GM21447 (cell line): ENCODE data around the gene CCL27.

ENCODE experiments used
- ATAC-seq: cut with Tn5 transposase; IDR thresholded peaks from one replicate; pipeline ENCODE4 v1.9.1; 2021; ENCODE audit not compliant: unreplicated experiment

Gene CCL27

GRCh38 chr9:34662526-34663302 is at the start of gene CCL27:
TSS of gene CCL27 (minus strand) at chr9:34662657. CDS start at chr9:34662633, 24 bp downstream.
- no peak for ATAC-seq

GRCh38 chr9:34712140-34712539 is 49.7 kb upstream of the CCL27 start:
- no peak for ATAC-seq

GRCh38 chr9:34710023-34710422 is 47.6 kb upstream of the CCL27 start, which contains the start of gene CCL21:
TSS of gene CCL21 (minus strand) at chr9:34710136. CDS start at chr9:34710066, 70 bp downstream.
- no peak for ATAC-seq

- no peak for ATAC-seq
Observed at GRCh38 chr9:34709196-34709978, 46.9 kb upstream of the CCL27 start.

- no peak for ATAC-seq
Observed at GRCh38 chr9:34707130-34707529, 44.7 kb upstream of the CCL27 start.

GRCh38 chr9:34701769-34702736 is 39.6 kb upstream of the CCL27 start:
- ATAC-seq: peak; percentile 77

- ATAC-seq: peak; percentile 37
Observed at GRCh38 chr9:34701023-34701768, 38.7 kb upstream of the CCL27 start.

GRCh38 chr9:34694811-34695210 is 32.4 kb upstream of the CCL27 start:
- ATAC-seq: no peak

GRCh38 chr9:34693560-34693959 is 31.1 kb upstream of the CCL27 start:
- ATAC-seq: no peak

- ATAC-seq: no peak
Observed at GRCh38 chr9:34691936-34692315, 29.5 kb upstream of the CCL27 start.

GRCh38 chr9:34690983-34691935 is 28.8 kb upstream of the CCL27 start, which contains the start of gene CCL19:
TSS of gene CCL19 (minus strand) at chr9:34691276. CDS start at chr9:34691139, 137 bp downstream.
- ATAC-seq: no peak

- no peak for ATAC-seq
Observed at GRCh38 chr9:34689512-34689911, 27.1 kb upstream of the CCL27 start.

- no peak for ATAC-seq
Observed at GRCh38 chr9:34689116-34689470, 26.6 kb upstream of the CCL27 start.

GRCh38 chr9:34688329-34689115 is 26.1 kb upstream of the CCL27 start:
- no peak for ATAC-seq

GRCh38 chr9:34687276-34688030 is 25.0 kb upstream of the CCL27 start:
- no peak for ATAC-seq

- ATAC-seq: no peak
Observed at GRCh38 chr9:34686732-34687131, 24.3 kb upstream of the CCL27 start.

GRCh38 chr9:34686231-34686630 is 23.8 kb upstream of the CCL27 start:
- no peak for ATAC-seq

GRCh38 chr9:34685591-34685990 is 23.1 kb upstream of the CCL27 start:
- no peak for ATAC-seq
